Mesenchymal stem cell (in vitro differentiated cells and primary cell): Measurements from ENCODE around the gene GFOD1.

Experiments used
- DNase-seq: peaks from one replicate; pipeline ENCODE4 v3.0.0-alpha.2; 2013
- H2AFZ ChIP-seq: one replicate; pipeline ENCODE4 v1.6.1; 2013; ENCODE audit warnings: low read depth, mild to moderate bottlenecking, control low read depth, inconsistent platforms, low read length, moderate library complexity
- H2AK5ac ChIP-seq: 2 replicates; pipeline ENCODE4 v1.6.1; 2013; ENCODE audit warnings: low read length, moderate library complexity, mild to moderate bottlenecking, inconsistent platforms; ENCODE audit not compliant: severe bottlenecking
- H2BK120ac ChIP-seq: one replicate; pipeline ENCODE4 v1.6.1; 2013; ENCODE audit warnings: low read depth, mild to moderate bottlenecking, inconsistent platforms, low read length, moderate library complexity
- H2BK12ac ChIP-seq, 2 experiments: one replicate each; pipeline ENCODE4 v1.6.1; 2013; ENCODE audit warnings: inconsistent platforms in 2 of 2, low read length in 2 of 2, mild to moderate bottlenecking in 2 of 2, moderate library complexity in 2 of 2, control low read depth in 1 of 2
- H2BK15ac ChIP-seq: one replicate; pipeline ENCODE4 v1.6.1; 2013; ENCODE audit warnings: mild to moderate bottlenecking, low read depth, inconsistent platforms; ENCODE audit not compliant: poor library complexity, severe bottlenecking
- H2BK5ac ChIP-seq: 2 replicates; pipeline ENCODE4 v1.6.1; 2013; ENCODE audit warnings: low read depth, mild to moderate bottlenecking, low read length, control low read depth, inconsistent platforms; ENCODE audit not compliant: poor library complexity, severe bottlenecking
- H3K14ac ChIP-seq, 2 experiments: one replicate each; pipeline ENCODE4 v1.6.1; 2013; ENCODE audit warnings: inconsistent platforms in 2 of 2, low read length in 2 of 2, control low read depth in 1 of 2, mild to moderate bottlenecking in 1 of 2, moderate library complexity in 1 of 2
- H3K18ac ChIP-seq, 2 experiments: one replicate each; pipeline ENCODE4 v1.6.1; 2013; ENCODE audit warnings: inconsistent platforms in 2 of 2, low read length in 2 of 2, control low read depth in 1 of 2, low read depth in 1 of 2, mild to moderate bottlenecking in 1 of 2
- H3K23ac ChIP-seq, 2 experiments: one replicate each; pipeline ENCODE4 v1.6.1; 2013; ENCODE audit warnings: inconsistent platforms in 2 of 2, low read length in 2 of 2, mild to moderate bottlenecking in 2 of 2, moderate library complexity in 2 of 2, control low read depth in 1 of 2
- H3K27ac ChIP-seq: 2 replicates; pipeline ENCODE4 v1.5.1; 2013; ENCODE audit warnings: mild to moderate bottlenecking, moderate library complexity, low read length, control low read depth, inconsistent platforms; ENCODE audit not compliant: poor library complexity, severe bottlenecking
- H3K27me3 ChIP-seq, 2 experiments: 2 replicates each; pipeline versions ENCODE4 v1.6.1 to v1.7.0; 2013; ENCODE audit warnings: low read length in 2 of 2, mild to moderate bottlenecking in 2 of 2, moderate library complexity in 2 of 2, control low read depth in 1 of 2, inconsistent platforms in 1 of 2; ENCODE audit not compliant: control insufficient read depth in 1 of 2, insufficient read depth in 1 of 2
- H3K36me3 ChIP-seq, 2 experiments: 2 replicates each; pipeline versions ENCODE4 v1.6.1 to v1.7.0; 2013; ENCODE audit warnings: low read length in 2 of 2, control low read depth in 1 of 2, inconsistent platforms in 1 of 2, low read depth in 1 of 2, mild to moderate bottlenecking in 1 of 2; ENCODE audit not compliant: insufficient read depth in 2 of 2, control insufficient read depth in 1 of 2
- H3K4ac ChIP-seq, 2 experiments: one replicate each; pipeline ENCODE4 v1.6.1; 2013; ENCODE audit warnings: inconsistent platforms in 2 of 2, low read length in 2 of 2, mild to moderate bottlenecking in 2 of 2, moderate library complexity in 2 of 2, control low read depth in 1 of 2, low read depth in 1 of 2
- H3K4me1 ChIP-seq: 2 replicates; pipeline ENCODE4 v1.6.1; 2013; ENCODE audit warnings: low read depth, low read length, control low read depth; ENCODE audit not compliant: control insufficient read depth, insufficient read depth
- H3K4me2 ChIP-seq: 2 replicates; pipeline ENCODE4 v1.6.1; 2013; ENCODE audit warnings: low read length, mild to moderate bottlenecking, inconsistent platforms; ENCODE audit not compliant: poor library complexity, severe bottlenecking
- H3K4me3 ChIP-seq, 2 experiments: 2 replicates each; pipeline versions ENCODE4 v1.5.1 to v1.7.0; 2013; ENCODE audit warnings: low read length in 2 of 2, mild to moderate bottlenecking in 2 of 2, control low read depth in 1 of 2, low read depth in 1 of 2; ENCODE audit not compliant: insufficient read depth in 1 of 2
- H3K79me1 ChIP-seq: replicated peaks from 2 replicates; pipeline ENCODE4 v1.6.1; 2013; ENCODE audit warnings: mild to moderate bottlenecking, control low read depth, low read length, inconsistent platforms; ENCODE audit not compliant: poor library complexity, severe bottlenecking
- H3K9ac ChIP-seq: 2 replicates; pipeline ENCODE4 v1.7.0; 2013; ENCODE audit warnings: mild to moderate bottlenecking, low read length, moderate library complexity
- H3K9me3 ChIP-seq: 2 replicates; pipeline ENCODE4 v1.7.0; 2013; ENCODE audit warnings: mild to moderate bottlenecking, low read length; ENCODE audit not compliant: control insufficient read depth
- H4K8ac ChIP-seq: one replicate; pipeline ENCODE4 v1.6.1; 2013; ENCODE audit warnings: inconsistent platforms, mild to moderate bottlenecking, low read length, moderate library complexity
- H4K91ac ChIP-seq: one replicate; pipeline ENCODE4 v1.6.1; 2013; ENCODE audit warnings: mild to moderate bottlenecking, low read length, inconsistent platforms
- WGBS: methylation state at CpG from one replicate; pipeline ENCODE4 v1.1.7; 2013; ENCODE audit warnings: mixed read lengths; 5-methylcytosine and 5-hydroxymethylcytosine counted together

GFOD1 gene

DNA sequence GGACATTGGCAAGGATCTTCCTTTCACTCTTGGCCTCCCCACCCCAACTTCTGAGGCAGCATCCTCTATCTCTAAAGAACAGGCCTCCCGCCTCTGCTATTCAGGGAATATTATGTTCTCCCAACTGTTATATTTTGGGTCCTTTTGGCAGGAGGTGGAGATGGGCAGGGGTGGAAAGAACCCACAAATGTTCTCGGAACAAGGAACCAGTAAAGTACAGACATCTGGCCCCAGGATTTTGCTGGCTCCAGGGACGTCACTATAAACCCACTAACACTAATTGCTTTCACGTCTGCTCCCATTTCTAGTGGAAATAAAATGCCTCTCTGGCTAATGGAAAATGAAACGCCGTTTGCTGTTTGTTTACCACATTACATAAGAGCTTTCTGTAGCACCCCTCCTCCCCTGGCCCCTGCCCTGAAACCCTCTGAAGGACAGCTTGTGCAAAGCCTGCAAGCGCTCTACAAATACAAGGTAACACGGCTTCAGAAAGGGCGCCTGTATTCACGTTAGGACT, 81.4 kb downstream of the GFOD1 start:
- H3K9me3 ChIP-seq, result no peaks in the 10 kb centered on the region
- H3K4me3 ChIP-seq, result no peak overlapping the region
- WGBS, result 75% methylated on average over 9 of the region's 10 CpGs

DNA sequence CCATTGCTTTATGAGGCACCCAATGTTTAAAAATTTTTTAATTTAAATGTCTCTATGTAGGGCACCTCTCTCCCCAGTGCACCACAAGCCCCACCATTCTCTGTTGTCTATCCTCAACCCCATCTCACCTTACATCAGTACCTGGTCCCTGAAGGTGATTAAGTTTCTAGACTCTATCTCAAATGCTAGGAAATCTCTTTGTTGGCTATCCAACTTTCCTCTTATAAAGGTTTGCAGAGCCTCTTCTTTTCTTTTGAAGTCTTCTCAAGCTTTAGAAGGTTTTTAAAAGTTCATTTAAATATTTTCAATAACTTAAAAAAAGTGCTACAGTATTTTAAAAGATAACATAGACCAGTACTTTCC, 82.5 kb downstream of the GFOD1 start:
- H3K4me1 ChIP-seq, result peaks cover 2% of the 10 kb centered on the region
- H2BK120ac ChIP-seq, result no peak overlapping the region
- no peak overlapping the region for H3K18ac ChIP-seq
- no peak overlapping the region for H2AFZ ChIP-seq
- H3K27ac ChIP-seq, result no peak overlapping the region
- no peaks in the 10 kb centered on the region for H3K36me3 ChIP-seq
- DNase-seq, result no peak
- H3K9me3 ChIP-seq, result no peaks in the 10 kb centered on the region
- no peak overlapping the region for H3K4ac ChIP-seq
- H4K8ac ChIP-seq, result no peak overlapping the region
- no peak overlapping the region for H2BK12ac ChIP-seq
- peak overlapping the region; percentile 61 for H3K9ac ChIP-seq
- H3K4me3 ChIP-seq, result no peak overlapping the region
- H3K27me3 ChIP-seq, result no peaks in the 10 kb centered on the region
- H2BK5ac ChIP-seq, result no peak overlapping the region
- no peak overlapping the region for H2BK15ac ChIP-seq
- no peak overlapping the region for H3K4me2 ChIP-seq
- no peak overlapping the region for H4K91ac ChIP-seq
- H3K14ac ChIP-seq, result no peak overlapping the region
- no peak overlapping the region for H2AK5ac ChIP-seq
- no peak overlapping the region for H3K23ac ChIP-seq
- peaks cover 3% of the 10 kb centered on the region for H3K79me1 ChIP-seq

More for the DNA sequence above, 81.4 kb downstream of the GFOD1 start:
- Histone ChIP-seq H3K27ac (no peak overlapping the region), H2BK5ac (no peak overlapping the region), H3K14ac (no peak overlapping the region), H2BK120ac (no peak overlapping the region), H3K9ac (no peak overlapping the region), H3K27me3 (no peaks in the 10 kb centered on the region), H2BK15ac (no peak overlapping the region), H4K91ac (no peak overlapping the region), H2AFZ (no peak overlapping the region), H3K4me1 (peaks cover 2% of the 10 kb centered on the region), H3K4ac (no peak overlapping the region), H3K23ac (no peak overlapping the region), H2AK5ac (no peak overlapping the region), H3K18ac (no peak overlapping the region), H3K36me3 (no peaks in the 10 kb centered on the region), H3K4me2 (no peak overlapping the region), H4K8ac (no peak overlapping the region), H3K79me1 (peaks cover 1% of the 10 kb centered on the region), H2BK12ac (no peak overlapping the region)
- no peak for DNase-seq

DNA sequence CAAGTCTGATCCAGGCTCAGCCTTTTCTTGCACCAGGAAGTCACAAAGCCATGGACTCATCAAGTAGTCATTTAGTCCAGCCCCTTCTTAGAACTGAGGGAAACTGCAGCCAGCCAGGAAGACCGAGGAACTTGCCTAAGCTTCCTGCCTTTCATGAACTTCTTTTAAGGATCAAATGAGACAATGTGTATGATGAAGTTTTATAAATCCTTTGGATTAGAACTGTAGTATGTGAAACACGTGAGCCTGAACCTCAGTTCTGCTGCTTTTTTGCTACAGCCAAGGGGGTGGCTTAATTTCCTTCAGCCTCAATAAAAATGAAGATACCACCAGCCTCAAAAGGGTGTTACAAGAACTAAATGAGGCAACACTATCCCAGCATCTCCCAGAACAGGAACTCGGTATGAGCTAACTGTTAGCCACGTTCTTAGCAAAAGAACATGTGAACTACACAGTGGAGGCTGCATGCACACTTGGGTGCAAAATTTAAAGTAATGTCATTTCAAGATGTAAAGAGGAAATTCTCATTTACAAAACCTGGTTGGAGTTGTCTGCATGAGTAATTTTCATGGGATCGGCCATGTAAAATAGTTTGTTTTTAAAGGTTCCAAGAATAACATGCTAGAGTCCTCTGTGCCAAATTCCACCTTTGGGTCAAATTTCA, 83.0 kb downstream of the GFOD1 start:
- Histone ChIP-seq H3K4ac (no peak overlapping the region), H2BK12ac (no peak overlapping the region), H3K27me3 (no peaks in the 10 kb centered on the region), H3K4me2 (no peak overlapping the region), H3K36me3 (no peaks in the 10 kb centered on the region), H3K9ac (peak overlapping the region; percentile 61), H3K4me3 (peak overlapping the region in 1 of 2 experiments; percentile 3), H3K79me1 (peaks cover 3% of the 10 kb centered on the region), H3K4me1 (peaks cover 2% of the 10 kb centered on the region), H4K91ac (no peak overlapping the region), H2BK15ac (no peak overlapping the region), H2BK120ac (no peak overlapping the region), H2AK5ac (no peak overlapping the region), H3K14ac (no peak overlapping the region), H2BK5ac (no peak overlapping the region), H2AFZ (no peak overlapping the region), H3K23ac (no peak overlapping the region), H4K8ac (no peak overlapping the region), H3K18ac (peak overlapping the region; percentile 34 to 70), H3K9me3 (no peaks in the 10 kb centered on the region), H3K27ac (no peak overlapping the region)
- WGBS, result 79% methylated on average over 5 of the region's 5 CpGs
- no peak for DNase-seq

DNA sequence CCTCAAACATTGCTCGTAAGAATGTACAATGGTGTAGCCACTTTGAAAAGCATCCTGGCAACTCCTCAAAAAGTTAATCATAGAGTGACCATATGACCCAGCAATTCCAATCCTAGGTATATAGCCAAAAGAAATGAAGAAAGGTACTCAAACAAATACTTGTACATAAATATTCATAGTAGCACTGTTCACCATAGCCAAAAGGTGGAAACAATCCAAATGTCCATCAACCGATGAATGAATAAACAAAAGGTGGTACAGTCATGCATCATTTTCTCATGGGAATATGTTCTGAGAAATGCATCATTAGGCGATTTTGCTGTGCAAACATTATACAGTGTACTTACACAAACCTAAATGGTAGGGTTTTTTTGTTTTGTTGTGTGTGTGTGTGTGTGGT, 84.7 kb downstream of the GFOD1 start:
- 100% methylated on average over 1 of the region's 3 CpGs for WGBS
- H3K4me1 ChIP-seq, result no peaks in the 10 kb centered on the region
- H3K4ac ChIP-seq, result no peak overlapping the region
- no peak overlapping the region for H2BK15ac ChIP-seq
- no peak overlapping the region for H2BK12ac ChIP-seq
- H4K8ac ChIP-seq, result no peak overlapping the region
- H2BK120ac ChIP-seq, result no peak overlapping the region
- no peaks in the 10 kb centered on the region for H3K36me3 ChIP-seq
- H4K91ac ChIP-seq, result no peak overlapping the region
- no peak overlapping the region for H3K14ac ChIP-seq
- H2BK5ac ChIP-seq, result no peak overlapping the region
- H3K4me2 ChIP-seq, result no peak overlapping the region
- peaks cover 5% of the 10 kb centered on the region for H3K79me1 ChIP-seq
- no peak overlapping the region for H3K27ac ChIP-seq
- H3K18ac ChIP-seq, result no peak overlapping the region
- H3K9ac ChIP-seq, result no peak overlapping the region
- no peak overlapping the region for H2AK5ac ChIP-seq
- no peaks in the 10 kb centered on the region for H3K9me3 ChIP-seq
- no peak for DNase-seq
- H3K23ac ChIP-seq, result no peak overlapping the region
- H2AFZ ChIP-seq, result no peak overlapping the region
- H3K4me3 ChIP-seq, result no peak overlapping the region
- H3K27me3 ChIP-seq, result no peaks in the 10 kb centered on the region
